Measurements from ENCODE around the gene HK1.

DNA sequence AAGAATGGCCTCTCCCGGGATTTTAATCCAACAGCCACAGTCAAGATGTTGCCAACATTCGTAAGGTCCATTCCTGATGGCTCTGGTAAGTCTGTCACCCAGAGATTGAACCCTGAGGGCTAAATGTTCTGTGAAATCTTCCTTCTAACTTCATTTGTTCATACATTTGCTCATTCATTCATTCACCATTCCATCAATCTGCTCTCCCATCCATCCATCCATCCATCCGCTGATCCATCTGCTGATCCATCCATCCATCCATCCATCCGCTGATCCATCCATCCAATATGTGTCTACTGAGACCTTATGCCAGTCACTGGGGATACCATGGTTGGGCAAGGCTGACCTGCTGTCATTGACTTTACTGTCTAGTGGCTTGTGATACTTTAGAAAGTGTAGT, 65.6 kb downstream of the HK1 start:
- no peak for TF ChIP-seq BCL6 (CRISPR knock-in tag; IDR thresholded peaks at IDR 0.05)
- no peak for TF ChIP-seq ZFP36L2 (CRISPR knock-in tag; IDR thresholded peaks at IDR 0.05)
- no peak for TF ChIP-seq MAZ (IDR thresholded peaks at IDR 0.05; ENCODE audit: borderline replicate concordance, low read depth, low read length)
- TF ChIP-seq MAZ (CRISPR knock-in tag; IDR thresholded peaks at IDR 0.05; ENCODE audit: low read depth) = no peak
- TF ChIP-seq ZBTB1 (CRISPR knock-in tag; IDR thresholded peaks at IDR 0.05; ENCODE audit: borderline replicate concordance) = no peak
- TF ChIP-seq, protein P1, sequence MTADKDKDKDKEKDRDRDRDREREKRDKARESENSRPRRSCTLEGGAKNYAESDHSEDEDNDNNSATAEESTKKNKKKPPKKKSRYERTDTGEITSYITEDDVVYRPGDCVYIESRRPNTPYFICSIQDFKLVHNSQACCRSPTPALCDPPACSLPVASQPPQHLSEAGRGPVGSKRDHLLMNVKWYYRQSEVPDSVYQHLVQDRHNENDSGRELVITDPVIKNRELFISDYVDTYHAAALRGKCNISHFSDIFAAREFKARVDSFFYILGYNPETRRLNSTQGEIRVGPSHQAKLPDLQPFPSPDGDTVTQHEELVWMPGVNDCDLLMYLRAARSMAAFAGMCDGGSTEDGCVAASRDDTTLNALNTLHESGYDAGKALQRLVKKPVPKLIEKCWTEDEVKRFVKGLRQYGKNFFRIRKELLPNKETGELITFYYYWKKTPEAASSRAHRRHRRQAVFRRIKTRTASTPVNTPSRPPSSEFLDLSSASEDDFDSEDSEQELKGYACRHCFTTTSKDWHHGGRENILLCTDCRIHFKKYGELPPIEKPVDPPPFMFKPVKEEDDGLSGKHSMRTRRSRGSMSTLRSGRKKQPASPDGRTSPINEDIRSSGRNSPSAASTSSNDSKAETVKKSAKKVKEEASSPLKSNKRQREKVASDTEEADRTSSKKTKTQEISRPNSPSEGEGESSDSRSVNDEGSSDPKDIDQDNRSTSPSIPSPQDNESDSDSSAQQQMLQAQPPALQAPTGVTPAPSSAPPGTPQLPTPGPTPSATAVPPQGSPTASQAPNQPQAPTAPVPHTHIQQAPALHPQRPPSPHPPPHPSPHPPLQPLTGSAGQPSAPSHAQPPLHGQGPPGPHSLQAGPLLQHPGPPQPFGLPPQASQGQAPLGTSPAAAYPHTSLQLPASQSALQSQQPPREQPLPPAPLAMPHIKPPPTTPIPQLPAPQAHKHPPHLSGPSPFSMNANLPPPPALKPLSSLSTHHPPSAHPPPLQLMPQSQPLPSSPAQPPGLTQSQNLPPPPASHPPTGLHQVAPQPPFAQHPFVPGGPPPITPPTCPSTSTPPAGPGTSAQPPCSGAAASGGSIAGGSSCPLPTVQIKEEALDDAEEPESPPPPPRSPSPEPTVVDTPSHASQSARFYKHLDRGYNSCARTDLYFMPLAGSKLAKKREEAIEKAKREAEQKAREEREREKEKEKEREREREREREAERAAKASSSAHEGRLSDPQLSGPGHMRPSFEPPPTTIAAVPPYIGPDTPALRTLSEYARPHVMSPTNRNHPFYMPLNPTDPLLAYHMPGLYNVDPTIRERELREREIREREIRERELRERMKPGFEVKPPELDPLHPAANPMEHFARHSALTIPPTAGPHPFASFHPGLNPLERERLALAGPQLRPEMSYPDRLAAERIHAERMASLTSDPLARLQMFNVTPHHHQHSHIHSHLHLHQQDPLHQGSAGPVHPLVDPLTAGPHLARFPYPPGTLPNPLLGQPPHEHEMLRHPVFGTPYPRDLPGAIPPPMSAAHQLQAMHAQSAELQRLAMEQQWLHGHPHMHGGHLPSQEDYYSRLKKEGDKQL (CRISPR knock-in tag; IDR thresholded peaks at IDR 0.05; ENCODE audit: low read depth) = no peak
- TF ChIP-seq ZNF274 (CRISPR knock-in tag; IDR thresholded peaks at IDR 0.05) = no peak
- TF ChIP-seq, protein P2, sequence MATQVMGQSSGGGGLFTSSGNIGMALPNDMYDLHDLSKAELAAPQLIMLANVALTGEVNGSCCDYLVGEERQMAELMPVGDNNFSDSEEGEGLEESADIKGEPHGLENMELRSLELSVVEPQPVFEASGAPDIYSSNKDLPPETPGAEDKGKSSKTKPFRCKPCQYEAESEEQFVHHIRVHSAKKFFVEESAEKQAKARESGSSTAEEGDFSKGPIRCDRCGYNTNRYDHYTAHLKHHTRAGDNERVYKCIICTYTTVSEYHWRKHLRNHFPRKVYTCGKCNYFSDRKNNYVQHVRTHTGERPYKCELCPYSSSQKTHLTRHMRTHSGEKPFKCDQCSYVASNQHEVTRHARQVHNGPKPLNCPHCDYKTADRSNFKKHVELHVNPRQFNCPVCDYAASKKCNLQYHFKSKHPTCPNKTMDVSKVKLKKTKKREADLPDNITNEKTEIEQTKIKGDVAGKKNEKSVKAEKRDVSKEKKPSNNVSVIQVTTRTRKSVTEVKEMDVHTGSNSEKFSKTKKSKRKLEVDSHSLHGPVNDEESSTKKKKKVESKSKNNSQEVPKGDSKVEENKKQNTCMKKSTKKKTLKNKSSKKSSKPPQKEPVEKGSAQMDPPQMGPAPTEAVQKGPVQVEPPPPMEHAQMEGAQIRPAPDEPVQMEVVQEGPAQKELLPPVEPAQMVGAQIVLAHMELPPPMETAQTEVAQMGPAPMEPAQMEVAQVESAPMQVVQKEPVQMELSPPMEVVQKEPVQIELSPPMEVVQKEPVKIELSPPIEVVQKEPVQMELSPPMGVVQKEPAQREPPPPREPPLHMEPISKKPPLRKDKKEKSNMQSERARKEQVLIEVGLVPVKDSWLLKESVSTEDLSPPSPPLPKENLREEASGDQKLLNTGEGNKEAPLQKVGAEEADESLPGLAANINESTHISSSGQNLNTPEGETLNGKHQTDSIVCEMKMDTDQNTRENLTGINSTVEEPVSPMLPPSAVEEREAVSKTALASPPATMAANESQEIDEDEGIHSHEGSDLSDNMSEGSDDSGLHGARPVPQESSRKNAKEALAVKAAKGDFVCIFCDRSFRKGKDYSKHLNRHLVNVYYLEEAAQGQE (IDR thresholded peaks at IDR 0.05; ENCODE audit: borderline replicate concordance in 1 of 2, low read depth in 1 of 2, low read length in 2 of 2) = no peak

Data from HepG2 (cell line).